Esophagus muscularis mucosa (tissue), 4 donors: ENCODE data around the gene SMIM43. TPM values are rescaled to one million over a fixed set of nuclear protein-coding genes. Genes with fewer than 3 reads are reported as not detected.

Source experiments
- DNase-seq: peaks from one replicate; pipeline ENCODE4 v3.0.0-alpha.2; 2017; ENCODE audit errors: extremely low spot score
- H3K27ac ChIP-seq, 4 donors: fragments of 200-600 bp; sonication (generic); replicated peaks in 1 of 4; 1 replicate in 3 of 4; 2 replicates in 1 of 4; pipeline ENCODE4 v1.5.1; 2016 to 2019; ENCODE audit warnings: mild to moderate bottlenecking in 1 of 4
- H3K27me3 ChIP-seq, 4 donors: fragments of 200-600 bp; sonication (generic); one replicate each; pipeline versions ENCODE4 v1.5.1 to v1.6.0; 2016 to 2019
- H3K36me3 ChIP-seq, 4 donors: fragments of 200-600 bp; sonication (generic); one replicate each; pipeline ENCODE4 v1.5.1; 2016 to 2019
- H3K4me1 ChIP-seq, 4 donors: fragments of 200-600 bp; sonication (generic); one replicate each; pipeline ENCODE4 v1.5.1; 2016 to 2019
- H3K4me3 ChIP-seq, 4 donors: fragments of 200-600 bp; sonication (generic); 1 replicate in 2 of 4; 2 replicates in 2 of 4; pipeline ENCODE4 v1.5.1; 2016 to 2019; ENCODE audit warnings: mild to moderate bottlenecking in 4 of 4, moderate library complexity in 1 of 4
- H3K9me3 ChIP-seq, 4 donors: fragments of 200-600 bp; sonication (generic); 1 replicate in 3 of 4; 2 replicates in 1 of 4; pipeline ENCODE4 v1.5.1; 2016 to 2019
- EP300 ChIP-seq: sonication (generic); formaldehyde crosslinking; IDR thresholded peaks from one replicate; pipeline ENCODE4 v1.6.1; 2017; ENCODE audit warnings: antibody characterized with exemption
- POLR2A ChIP-seq: fragments of 450-650 bp; IDR thresholded peaks from one replicate; pipeline ENCODE4 v1.6.1; 2017; ENCODE audit warnings: antibody characterized with exemption, moderate library complexity, mild to moderate bottlenecking, low read depth
- POLR2AphosphoS5 ChIP-seq, 2 donors: sonication (generic); formaldehyde crosslinking; IDR thresholded peaks; one replicate each; pipeline ENCODE4 v1.6.1; 2017; ENCODE audit warnings: antibody characterized with exemption in 2 of 2
- WGBS: methylation state at CpG from one replicate; pipeline ENCODE4 v1.1.5; 2018; 5-methylcytosine and 5-hydroxymethylcytosine counted together
- intact Hi-C: fragments of 100-400 bp; cut with DNase I; formaldehyde crosslinking; loops from one replicate; pipeline ENCODE4 v1.15.1; 2023
- total RNA-seq, 4 donors: library from RNA; depleted of rRNA; stranded (reverse); fragments of >200 nt; gene quantifications; one replicate each; pipeline versions ENCODE4 v1.1.0 to v1.2.1, GENCODE V29; 2016
- TF ChIP-seq, protein P1 (sequence below), 3 experiments: fragments of 200-600 bp in 2 of 3; fragments of 450-650 bp in 1 of 3; sonication (generic) in 2 of 3; IDR thresholded peaks; one replicate each; pipeline ENCODE4 v1.5.1; 2017 to 2019; ENCODE audit warnings: antibody characterized with exemption in 3 of 3, mild to moderate bottlenecking in 2 of 3, moderate library complexity in 1 of 3

SMIM43 gene
- total RNA-seq, 4 donors from 2014 or later = 0.46 to 1.2 (median 0.66) TPM

DNA sequence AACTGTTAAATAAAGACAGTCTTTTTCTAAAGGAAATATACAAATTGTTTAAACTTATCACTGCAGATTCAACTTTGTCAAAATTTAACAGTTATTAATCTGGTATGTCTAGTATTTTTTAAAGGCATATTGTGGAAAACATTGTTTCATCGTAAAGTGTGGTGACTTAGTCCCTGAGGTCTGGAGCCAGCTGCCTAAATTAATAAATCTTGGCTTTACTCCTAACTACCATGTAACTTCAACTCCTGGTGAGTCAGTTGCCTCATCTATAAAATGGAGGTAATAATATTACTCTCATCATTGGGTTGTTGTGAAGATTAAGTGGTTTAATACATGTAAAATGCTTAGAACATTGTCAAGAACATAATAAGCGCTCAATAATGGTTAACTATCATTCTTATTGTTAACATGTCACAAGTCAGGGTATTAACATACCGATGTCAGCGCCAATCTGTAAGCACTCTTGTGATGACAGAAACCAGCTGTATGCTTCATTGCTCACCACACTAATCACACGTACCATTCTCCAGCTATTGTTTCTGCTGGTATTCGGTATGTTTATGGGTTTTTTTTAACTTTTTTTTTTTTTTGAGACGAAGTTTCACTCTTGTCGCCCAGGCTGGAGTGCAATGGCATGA, 14.1 kb upstream of the SMIM43 start:
- Histone ChIP-seq H3K27me3 (peaks cover 0 to 12% (median 0%) of the 10 kb centered on the region in 4 donors), H3K4me3 (no peak overlapping the region), H3K9me3 (peaks cover 0 to under 1% (median 0%) of the 10 kb centered on the region in 4 donors), H3K4me1 (no peaks in the 10 kb centered on the region), H3K27ac (no peak overlapping the region), H3K36me3 (no peaks in the 10 kb centered on the region)
- 37% methylated on average over 8 of the region's 8 CpGs for WGBS
- peak in 1 of 2 donors; percentile 35 for TF ChIP-seq POLR2AphosphoS5 (IDR thresholded peaks at IDR 0.05)
- TF ChIP-seq, protein P1, sequence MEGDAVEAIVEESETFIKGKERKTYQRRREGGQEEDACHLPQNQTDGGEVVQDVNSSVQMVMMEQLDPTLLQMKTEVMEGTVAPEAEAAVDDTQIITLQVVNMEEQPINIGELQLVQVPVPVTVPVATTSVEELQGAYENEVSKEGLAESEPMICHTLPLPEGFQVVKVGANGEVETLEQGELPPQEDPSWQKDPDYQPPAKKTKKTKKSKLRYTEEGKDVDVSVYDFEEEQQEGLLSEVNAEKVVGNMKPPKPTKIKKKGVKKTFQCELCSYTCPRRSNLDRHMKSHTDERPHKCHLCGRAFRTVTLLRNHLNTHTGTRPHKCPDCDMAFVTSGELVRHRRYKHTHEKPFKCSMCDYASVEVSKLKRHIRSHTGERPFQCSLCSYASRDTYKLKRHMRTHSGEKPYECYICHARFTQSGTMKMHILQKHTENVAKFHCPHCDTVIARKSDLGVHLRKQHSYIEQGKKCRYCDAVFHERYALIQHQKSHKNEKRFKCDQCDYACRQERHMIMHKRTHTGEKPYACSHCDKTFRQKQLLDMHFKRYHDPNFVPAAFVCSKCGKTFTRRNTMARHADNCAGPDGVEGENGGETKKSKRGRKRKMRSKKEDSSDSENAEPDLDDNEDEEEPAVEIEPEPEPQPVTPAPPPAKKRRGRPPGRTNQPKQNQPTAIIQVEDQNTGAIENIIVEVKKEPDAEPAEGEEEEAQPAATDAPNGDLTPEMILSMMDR (IDR thresholded peaks at IDR 0.05) = no peak
- no peak for TF ChIP-seq EP300
- no peak for DNase-seq
- intact Hi-C loops = no loop called here

GRCh38 chr4:121777625-121778024, 12.7 kb upstream of the SMIM43 start:
- no peaks in the 10 kb centered on the region for H3K4me1 ChIP-seq
- no peak overlapping the region for H3K4me3 ChIP-seq
- intact Hi-C loops = no loop called here
- H3K27me3 ChIP-seq = peaks cover 0 to 12% (median 0%) of the 10 kb centered on the region in 4 donors
- H3K36me3 ChIP-seq = no peaks in the 10 kb centered on the region
- H3K9me3 ChIP-seq = no peaks in the 10 kb centered on the region
- 52% methylated on average over 3 of the region's 3 CpGs for WGBS
- no peak for DNase-seq
- TF ChIP-seq, protein P1 (IDR thresholded peaks at IDR 0.05) = no peak
- TF ChIP-seq POLR2A (no peak), EP300 (no peak), POLR2AphosphoS5 (IDR thresholded peaks at IDR 0.05) (no peak)
- no peak overlapping the region for H3K27ac ChIP-seq

DNA sequence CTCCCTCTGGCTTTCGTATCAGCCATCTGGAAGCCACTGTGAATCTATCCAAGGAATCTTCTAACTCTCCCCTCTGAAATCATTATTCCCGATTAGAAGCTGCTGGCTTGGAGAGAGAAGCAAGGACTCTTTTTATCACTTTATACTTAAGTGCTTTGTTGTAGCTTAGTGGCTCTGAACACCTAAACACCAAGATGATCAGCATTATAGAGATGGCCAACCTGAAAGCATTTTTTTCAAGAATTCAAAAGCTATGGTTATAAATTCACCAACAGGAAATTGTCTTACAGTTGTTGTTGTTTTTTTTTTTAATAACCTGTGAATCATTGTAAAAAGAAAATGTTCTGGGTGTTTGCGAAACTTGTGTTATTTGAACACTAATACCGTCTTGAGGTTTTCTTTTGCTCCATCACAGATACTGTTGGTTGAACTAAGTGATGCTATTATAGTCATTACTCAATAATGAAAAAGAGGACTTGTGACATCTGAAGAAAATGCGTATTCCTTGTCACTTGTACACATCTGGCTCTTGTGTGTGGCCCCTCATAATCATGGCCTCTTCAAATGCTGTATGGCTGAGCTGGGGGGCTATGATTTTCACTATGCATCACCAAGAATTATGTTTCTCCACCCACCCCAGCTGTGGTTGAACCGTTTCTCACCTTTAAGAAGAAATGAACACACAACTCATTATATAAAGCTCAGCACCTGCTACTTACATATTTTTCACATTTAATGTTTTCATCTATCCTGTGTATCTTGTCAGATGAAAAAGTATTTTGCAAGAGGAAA, 11.8 kb upstream of the SMIM43 start:
- DNase-seq = no peak
- no peaks in the 10 kb centered on the region for H3K36me3 ChIP-seq
- no peaks in the 10 kb centered on the region for H3K4me1 ChIP-seq
- intact Hi-C loops = no loop called here
- H3K4me3 ChIP-seq = no peak overlapping the region
- WGBS = 88% methylated on average over 6 of the region's 6 CpGs
- H3K27me3 ChIP-seq = peaks cover 0 to 12% (median 0%) of the 10 kb centered on the region in 4 donors
- TF ChIP-seq EP300 (no peak), POLR2AphosphoS5 (IDR thresholded peaks at IDR 0.05) (no peak), POLR2A (no peak)
- TF ChIP-seq, protein P1 (IDR thresholded peaks at IDR 0.05) = no peak
- no peaks in the 10 kb centered on the region for H3K9me3 ChIP-seq
- H3K27ac ChIP-seq = no peak overlapping the region

- no peak for DNase-seq
- no peaks in the 10 kb centered on the region for H3K27me3 ChIP-seq
- H3K4me1 ChIP-seq = no peaks in the 10 kb centered on the region
- intact Hi-C loops = no loop called here
- TF ChIP-seq EP300 = no peak
- TF ChIP-seq POLR2A = no peak
- TF ChIP-seq, protein P1 (IDR thresholded peaks at IDR 0.05) = no peak
- no peak for TF ChIP-seq POLR2AphosphoS5 (IDR thresholded peaks at IDR 0.05)
- no peaks in the 10 kb centered on the region for H3K36me3 ChIP-seq
- no peaks in the 10 kb centered on the region for H3K9me3 ChIP-seq
- H3K27ac ChIP-seq = no peak overlapping the region
- H3K4me3 ChIP-seq = no peak overlapping the region
- WGBS = 89% methylated on average over 1 of the region's 1 CpG
These were observed 8.9 kb upstream of the SMIM43 start for GRCh38 chr4:121773883-121774282.
